ENCODE results near the gene C1RL. TPM values are rescaled to one million over a fixed set of nuclear protein-coding genes. Genes with fewer than 3 reads are reported as not detected.

C1RL gene, protein sequence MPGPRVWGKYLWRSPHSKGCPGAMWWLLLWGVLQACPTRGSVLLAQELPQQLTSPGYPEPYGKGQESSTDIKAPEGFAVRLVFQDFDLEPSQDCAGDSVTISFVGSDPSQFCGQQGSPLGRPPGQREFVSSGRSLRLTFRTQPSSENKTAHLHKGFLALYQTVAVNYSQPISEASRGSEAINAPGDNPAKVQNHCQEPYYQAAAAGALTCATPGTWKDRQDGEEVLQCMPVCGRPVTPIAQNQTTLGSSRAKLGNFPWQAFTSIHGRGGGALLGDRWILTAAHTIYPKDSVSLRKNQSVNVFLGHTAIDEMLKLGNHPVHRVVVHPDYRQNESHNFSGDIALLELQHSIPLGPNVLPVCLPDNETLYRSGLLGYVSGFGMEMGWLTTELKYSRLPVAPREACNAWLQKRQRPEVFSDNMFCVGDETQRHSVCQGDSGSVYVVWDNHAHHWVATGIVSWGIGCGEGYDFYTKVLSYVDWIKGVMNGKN
- total RNA-seq = 10 to 100 TPM; 28.5 to 50.8 (median 34.7) TPM

DNA sequence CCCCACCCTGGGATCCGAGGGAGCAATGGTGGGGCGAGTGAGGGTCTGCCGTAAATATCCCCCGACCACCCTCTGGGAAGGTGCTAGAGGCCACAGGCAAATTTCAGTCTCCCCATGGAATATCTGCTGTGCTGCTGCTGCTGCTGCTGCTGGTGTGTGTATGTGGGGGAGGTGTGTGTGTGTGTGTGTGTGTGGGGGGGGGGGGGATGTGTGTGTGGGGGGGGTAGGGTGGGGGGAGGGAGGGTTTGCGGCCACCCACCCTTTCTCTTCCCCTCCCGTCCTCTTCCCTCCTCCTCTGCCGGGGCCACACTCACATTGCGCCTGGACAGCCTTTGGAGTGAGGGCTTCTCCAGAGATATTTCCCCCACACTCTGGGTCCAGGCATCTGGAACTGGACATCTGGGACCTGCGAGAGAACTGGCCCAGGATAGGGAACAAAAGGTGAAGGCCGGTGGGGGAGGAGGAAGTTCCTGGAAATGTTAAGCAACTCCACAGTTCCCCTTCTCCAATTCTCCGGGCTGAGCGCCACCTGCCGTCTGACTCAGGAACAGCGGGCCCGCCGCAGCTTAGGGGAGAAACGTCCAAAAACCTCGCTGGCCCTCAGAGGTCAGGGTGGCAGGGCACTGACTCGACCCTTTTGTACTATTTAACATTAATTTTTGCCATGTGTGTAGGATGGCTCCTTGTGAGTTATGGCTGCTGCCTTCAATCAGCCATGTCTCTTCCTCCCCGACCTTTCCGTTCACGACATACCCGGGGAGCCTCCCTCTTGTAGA is at the start of gene C1RL:
Gene C1RL, minus strand, starts transcription at position 419 of the 776 bp plus-strand sequence. Its CDS starts 34 bp downstream, at position 385.
- DNase-seq (ENCODE audit: low spot score in 2 of 2) = peak; percentile 96 to 97
- Histone ChIP-seq H3K9me3 (no peaks in the 10 kb centered on the region), H3K27me3 (no peaks in the 10 kb centered on the region), H3K4me1 (peaks cover 38% of the 10 kb centered on the region), H3K4me3 (peak within 1 kb of the TSS; percentile 63), H3K27ac (peak within 1 kb of the TSS; percentile 97), H3K36me3 (peaks cover 5% of the 10 kb centered on the region)
- whole genome bisulfite sequencing = 12% methylated on average over 22 of the region's 23 CpGs
- TF ChIP-seq POLR2AphosphoS5 (IDR thresholded peaks at IDR 0.05) = peak in 2 of 3 donors; percentile 81 to 84
- TF ChIP-seq EP300 (IDR thresholded peaks at IDR 0.05) = peak; percentile 33
- no peak for TF ChIP-seq POLR2A (IDR thresholded peaks at IDR 0.05)
- TF ChIP-seq, protein P1, sequence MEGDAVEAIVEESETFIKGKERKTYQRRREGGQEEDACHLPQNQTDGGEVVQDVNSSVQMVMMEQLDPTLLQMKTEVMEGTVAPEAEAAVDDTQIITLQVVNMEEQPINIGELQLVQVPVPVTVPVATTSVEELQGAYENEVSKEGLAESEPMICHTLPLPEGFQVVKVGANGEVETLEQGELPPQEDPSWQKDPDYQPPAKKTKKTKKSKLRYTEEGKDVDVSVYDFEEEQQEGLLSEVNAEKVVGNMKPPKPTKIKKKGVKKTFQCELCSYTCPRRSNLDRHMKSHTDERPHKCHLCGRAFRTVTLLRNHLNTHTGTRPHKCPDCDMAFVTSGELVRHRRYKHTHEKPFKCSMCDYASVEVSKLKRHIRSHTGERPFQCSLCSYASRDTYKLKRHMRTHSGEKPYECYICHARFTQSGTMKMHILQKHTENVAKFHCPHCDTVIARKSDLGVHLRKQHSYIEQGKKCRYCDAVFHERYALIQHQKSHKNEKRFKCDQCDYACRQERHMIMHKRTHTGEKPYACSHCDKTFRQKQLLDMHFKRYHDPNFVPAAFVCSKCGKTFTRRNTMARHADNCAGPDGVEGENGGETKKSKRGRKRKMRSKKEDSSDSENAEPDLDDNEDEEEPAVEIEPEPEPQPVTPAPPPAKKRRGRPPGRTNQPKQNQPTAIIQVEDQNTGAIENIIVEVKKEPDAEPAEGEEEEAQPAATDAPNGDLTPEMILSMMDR (IDR thresholded peaks at IDR 0.05) = peak; percentile 93 to 99

DNA sequence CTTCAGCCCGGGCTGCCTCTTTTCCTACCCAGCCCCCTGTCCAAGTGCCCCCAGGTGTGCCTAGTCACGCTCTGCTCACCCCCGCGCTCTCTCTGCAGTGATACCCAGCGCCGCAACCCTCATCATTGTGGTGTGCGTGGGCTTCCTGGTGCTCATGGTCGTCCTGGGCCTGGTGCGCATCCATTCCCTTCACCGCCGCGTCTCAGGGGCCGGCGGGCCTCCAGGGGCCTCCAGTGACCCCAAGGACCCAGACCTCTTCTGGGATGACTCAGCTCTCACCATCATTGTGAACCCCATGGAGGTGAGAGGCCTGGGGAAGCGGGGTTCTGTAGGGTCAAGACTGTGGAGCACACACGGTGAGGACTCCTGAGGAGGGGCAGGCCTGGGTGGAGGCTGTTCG is 48.4 kb upstream of the C1RL start:
- DNase-seq (ENCODE audit: low spot score in 2 of 2) = no peak
- no peak overlapping the region for H3K27ac ChIP-seq
- H3K4me1 ChIP-seq = peaks cover 45% of the 10 kb centered on the region
- WGBS = 93% methylated on average over 16 of the region's 17 CpGs
- H3K4me3 ChIP-seq = no peak overlapping the region
- TF ChIP-seq POLR2A (IDR thresholded peaks at IDR 0.05) (no peak), EP300 (IDR thresholded peaks at IDR 0.05) (no peak), POLR2AphosphoS5 (IDR thresholded peaks at IDR 0.05) (no peak)
- TF ChIP-seq, protein P1 (IDR thresholded peaks at IDR 0.05) = no peak
- H3K9me3 ChIP-seq = no peaks in the 10 kb centered on the region
- no peaks in the 10 kb centered on the region for H3K27me3 ChIP-seq
- peaks cover 12% of the 10 kb centered on the region for H3K36me3 ChIP-seq

DNA sequence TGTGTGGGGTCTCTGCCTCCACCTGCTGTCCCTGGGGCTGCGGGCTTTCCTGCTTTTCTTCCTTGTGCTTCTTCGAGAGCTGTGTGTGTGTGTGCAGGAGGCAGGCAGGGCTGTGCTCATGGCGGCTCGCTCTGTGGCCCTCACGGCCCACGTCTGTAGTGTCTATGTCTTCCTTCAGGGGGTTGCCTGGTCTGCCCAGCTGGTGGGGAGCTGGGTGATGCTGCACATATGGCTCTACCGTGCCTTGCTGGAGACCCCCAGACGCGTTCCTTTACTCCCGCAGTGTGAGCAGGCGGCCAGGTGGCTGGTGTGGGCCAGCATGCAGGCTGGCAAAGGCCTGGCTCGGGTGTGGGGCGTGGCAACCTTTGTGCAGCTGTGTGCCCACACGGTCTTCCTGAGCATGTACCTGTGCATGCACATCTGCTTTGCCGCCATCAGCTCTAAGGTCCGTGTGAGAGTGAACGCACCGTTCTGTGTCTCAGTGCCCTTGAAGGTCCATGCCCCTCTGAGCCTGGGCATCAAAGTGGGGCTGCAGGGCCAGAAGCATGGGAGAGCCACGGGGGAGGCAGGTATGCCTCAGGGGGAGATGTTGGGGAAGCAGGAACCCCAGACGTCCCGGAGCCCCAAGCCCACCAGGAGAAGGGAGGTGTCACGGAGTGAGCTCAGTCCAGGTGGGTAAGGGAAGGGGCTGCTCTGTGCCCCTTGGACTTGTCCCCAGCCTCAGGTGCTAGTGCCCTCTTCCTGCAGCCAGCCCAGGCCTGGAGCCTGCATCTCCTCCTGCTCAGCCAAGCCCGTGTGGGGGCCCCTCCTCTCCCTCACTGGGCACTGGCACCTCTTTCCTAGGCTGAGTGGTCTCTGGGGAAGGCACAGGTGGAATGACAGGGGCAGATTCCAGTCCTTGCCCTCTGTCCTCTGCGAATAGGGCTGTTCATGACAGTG is 47.5 kb upstream of the C1RL start:
- Histone ChIP-seq H3K27me3 (no peaks in the 10 kb centered on the region), H3K4me3 (peak overlapping the region; percentile 24), H3K4me1 (peaks cover 45% of the 10 kb centered on the region), H3K36me3 (peaks cover 17% of the 10 kb centered on the region), H3K9me3 (no peaks in the 10 kb centered on the region), H3K27ac (peak overlapping the region; percentile 74)
- TF ChIP-seq, protein P1 (IDR thresholded peaks at IDR 0.05) = no peak
- TF ChIP-seq EP300 (IDR thresholded peaks at IDR 0.05) = no peak
- no peak for TF ChIP-seq POLR2A (IDR thresholded peaks at IDR 0.05)
- no peak for TF ChIP-seq POLR2AphosphoS5 (IDR thresholded peaks at IDR 0.05)
- 74% methylated on average over 20 of the region's 24 CpGs for WGBS
- DNase-seq (ENCODE audit: low spot score in 2 of 2) = no peak

DNA sequence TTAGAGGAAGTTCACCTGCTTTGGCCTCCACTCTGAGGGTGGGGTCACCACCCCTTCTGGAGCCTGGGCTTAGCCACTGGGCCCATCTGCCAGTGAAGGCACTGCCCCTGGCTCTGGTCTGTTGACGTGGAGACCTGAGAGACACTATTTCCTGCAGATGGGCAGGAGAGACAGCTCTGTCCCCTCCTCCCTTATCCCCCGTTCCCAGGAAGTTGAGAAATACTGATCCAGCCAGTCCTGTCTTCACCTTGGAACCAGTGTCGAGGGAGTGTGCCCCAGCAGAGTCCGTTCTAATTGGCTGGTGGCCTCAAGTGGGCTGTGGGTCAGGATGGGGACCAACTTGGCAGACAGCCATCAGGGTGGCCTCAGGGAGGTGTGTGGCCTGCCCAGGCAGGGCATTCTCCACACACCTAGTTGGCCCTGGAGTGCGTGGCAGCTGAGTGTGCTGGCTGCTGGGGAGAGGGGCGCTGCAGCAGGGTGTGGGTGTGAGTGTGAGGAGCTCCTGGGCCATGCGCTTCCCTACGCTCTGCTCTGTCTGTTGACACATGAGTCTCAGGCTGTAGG is 46.5 kb upstream of the C1RL start:
- DNase-seq (ENCODE audit: low spot score in 2 of 2) = no peak
- H3K9me3 ChIP-seq = no peaks in the 10 kb centered on the region
- TF ChIP-seq, protein P1 (IDR thresholded peaks at IDR 0.05) = no peak
- WGBS = 23% methylated on average over 7 of the region's 8 CpGs
- H3K27me3 ChIP-seq = no peaks in the 10 kb centered on the region
- H3K36me3 ChIP-seq = peaks cover 24% of the 10 kb centered on the region
- H3K4me3 ChIP-seq = peak overlapping the region; percentile 24
- peaks cover 45% of the 10 kb centered on the region for H3K4me1 ChIP-seq
- H3K27ac ChIP-seq = peak overlapping the region; percentile 74

Data from suprapubic skin (tissue), 4 donors.